ENCODE data around the gene DDX1. TPM values are rescaled to one million over a fixed set of nuclear protein-coding genes. Genes with fewer than 3 reads are reported as not detected.

DDX1 gene
- total and polyA plus RNA-seq, 10 of the 15 experiments (the other 5 are each of a cell fraction or from before 2014, with no cell fraction given), result 53.2 to 134 (median 85.6) TPM

- no peak for TF ChIP-seq PBX3 (IDR thresholded peaks at IDR 0.05; ENCODE audit: insufficient replicate concordance, low read depth, low read length)
- no peak for TF ChIP-seq MTA3 (IDR thresholded peaks at IDR 0.05; ENCODE audit: borderline replicate concordance, low read length)
- no peak for TF ChIP-seq TCF3 (IDR thresholded peaks at IDR 0.05; ENCODE audit: borderline replicate concordance, insufficient read depth, low read depth, low read length)
- TF ChIP-seq NRF1 (conservative IDR thresholded peaks at IDR 0.05; ENCODE audit: low read depth, low read length), result no peak
- no peak for TF ChIP-seq CEBPB (IDR thresholded peaks at IDR 0.05; ENCODE audit: borderline replicate concordance in 1 of 2, low read depth in 2 of 2, low read length in 2 of 2)
- TF ChIP-seq, protein P1, sequence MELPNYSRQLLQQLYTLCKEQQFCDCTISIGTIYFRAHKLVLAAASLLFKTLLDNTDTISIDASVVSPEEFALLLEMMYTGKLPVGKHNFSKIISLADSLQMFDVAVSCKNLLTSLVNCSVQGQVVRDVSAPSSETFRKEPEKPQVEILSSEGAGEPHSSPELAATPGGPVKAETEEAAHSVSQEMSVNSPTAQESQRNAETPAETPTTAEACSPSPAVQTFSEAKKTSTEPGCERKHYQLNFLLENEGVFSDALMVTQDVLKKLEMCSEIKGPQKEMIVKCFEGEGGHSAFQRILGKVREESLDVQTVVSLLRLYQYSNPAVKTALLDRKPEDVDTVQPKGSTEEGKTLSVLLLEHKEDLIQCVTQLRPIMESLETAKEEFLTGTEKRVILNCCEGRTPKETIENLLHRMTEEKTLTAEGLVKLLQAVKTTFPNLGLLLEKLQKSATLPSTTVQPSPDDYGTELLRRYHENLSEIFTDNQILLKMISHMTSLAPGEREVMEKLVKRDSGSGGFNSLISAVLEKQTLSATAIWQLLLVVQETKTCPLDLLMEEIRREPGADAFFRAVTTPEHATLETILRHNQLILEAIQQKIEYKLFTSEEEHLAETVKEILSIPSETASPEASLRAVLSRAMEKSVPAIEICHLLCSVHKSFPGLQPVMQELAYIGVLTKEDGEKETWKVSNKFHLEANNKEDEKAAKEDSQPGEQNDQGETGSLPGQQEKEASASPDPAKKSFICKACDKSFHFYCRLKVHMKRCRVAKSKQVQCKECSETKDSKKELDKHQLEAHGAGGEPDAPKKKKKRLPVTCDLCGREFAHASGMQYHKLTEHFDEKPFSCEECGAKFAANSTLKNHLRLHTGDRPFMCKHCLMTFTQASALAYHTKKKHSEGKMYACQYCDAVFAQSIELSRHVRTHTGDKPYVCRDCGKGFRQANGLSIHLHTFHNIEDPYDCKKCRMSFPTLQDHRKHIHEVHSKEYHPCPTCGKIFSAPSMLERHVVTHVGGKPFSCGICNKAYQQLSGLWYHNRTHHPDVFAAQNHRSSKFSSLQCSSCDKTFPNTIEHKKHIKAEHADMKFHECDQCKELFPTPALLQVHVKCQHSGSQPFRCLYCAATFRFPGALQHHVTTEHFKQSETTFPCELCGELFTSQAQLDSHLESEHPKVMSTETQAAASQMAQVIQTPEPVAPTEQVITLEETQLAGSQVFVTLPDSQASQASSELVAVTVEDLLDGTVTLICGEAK (IDR thresholded peaks at IDR 0.05; ENCODE audit: borderline replicate concordance), result no peak
These were observed 31.3 kb upstream of the DDX1 start (continued) for GRCh38 chr2:15560140-15560987.
